ENCODE data around the gene TXNL1.

Gene TXNL1

GRCh38 chr18:56639571-56639970 lies 1.2 kb upstream of the TXNL1 start:
- Histone ChIP-seq H3K4me1 (peaks cover 0 to 27% (median 20%) of the 10 kb centered on the region in 10 experiments; a peak in 17 of 20 replicates), H3K27me3 (no peaks in the 10 kb centered on the region), H3K4me2 (peak overlapping the region in 4 of 11 experiments; percentile 62 to 76 (median 69); a peak in 5 of 22 replicates), H3K36me3 (peaks cover 6 to 21% (median 11%) of the 10 kb centered on the region in 11 experiments; a peak in 21 of 22 replicates), H4K20me1 (peaks cover 11 to 35% (median 31%) of the 10 kb centered on the region in 11 experiments; a peak in 19 of 22 replicates), H3K4me3 (peak overlapping the region in 2 of 10 experiments; percentile 91 to 98; a peak in 3 of 20 replicates), H3K9me3 (replicated peaks in 1 of 11) (peaks cover 0 to 14% (median 6%) of the 10 kb centered on the region in 11 experiments; a peak in 13 of 22 replicates), H3K27ac (0 out of 22 replicates have a peak overlapping the region, but pooled peaks of 1 of the 11 experiments have one; percentile 95), H3K9ac (no peak overlapping the region)
- no peak for TF ChIP-seq Cebpa-rat (IDR thresholded peaks at IDR 0.05)

DNA sequence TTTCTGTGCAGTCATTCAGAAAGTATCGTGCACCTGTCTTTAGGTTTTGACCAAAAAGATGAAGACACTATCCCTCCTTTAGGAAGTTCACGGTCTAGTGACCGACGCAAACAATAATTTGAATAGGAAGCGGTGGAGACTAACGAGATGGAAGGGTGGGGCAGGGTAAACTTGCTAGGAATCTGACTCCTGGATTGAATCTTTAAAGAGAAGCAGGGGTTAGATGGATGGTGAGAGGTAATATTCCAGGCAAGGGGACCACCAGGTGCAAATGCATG lies 651 bp upstream of the TXNL1 start:
- Histone ChIP-seq H3K9ac (peak overlapping the region in 10 of 11 experiments; percentile 11 to 99 (median 94); a peak in 19 of 22 replicates), H3K27me3 (no peaks in the 10 kb centered on the region), H3K4me2 (peak overlapping the region; percentile 40 to 76 (median 66)), H4K20me1 (peaks cover 16 to 41% (median 36%) of the 10 kb centered on the region in 11 experiments; a peak in 19 of 22 replicates), H3K27ac (peak overlapping the region; percentile 43 to 99 (median 95); a peak in 21 of 22 replicates), H3K36me3 (peaks cover 11 to 26% (median 16%) of the 10 kb centered on the region in 11 experiments; a peak in 21 of 22 replicates), H3K9me3 (replicated peaks in 1 of 11) (peaks cover 0 to 14% (median 6%) of the 10 kb centered on the region in 11 experiments; a peak in 13 of 22 replicates), H3K4me3 (peak overlapping the region; percentile 76 to 100 (median 92)), H3K4me1 (peaks cover 0 to 27% (median 20%) of the 10 kb centered on the region in 10 experiments; a peak in 17 of 20 replicates)
- TF ChIP-seq Cebpa-rat (IDR thresholded peaks at IDR 0.05) = no peak

GRCh38 chr18:56637711-56638231 lies 621 bp downstream of the TXNL1 start:
- peak overlapping the region; percentile 87 to 99 (median 97) for H3K27ac ChIP-seq
- H3K9ac ChIP-seq = peak overlapping the region; percentile 91 to 99 (median 97)
- peak overlapping the region; percentile 75 to 92 (median 85) for H3K4me2 ChIP-seq
- H3K36me3 ChIP-seq = peaks cover 20 to 39% (median 28%) of the 10 kb centered on the region in 11 experiments
- no peaks in the 10 kb centered on the region for H3K27me3 ChIP-seq
- H4K20me1 ChIP-seq = peaks cover 19 to 53% (median 47%) of the 10 kb centered on the region in 11 experiments; a peak in 20 of 22 replicates
- H3K4me3 ChIP-seq = peak overlapping the region; percentile 76 to 100 (median 92)
- H3K9me3 ChIP-seq (replicated peaks in 1 of 11) = peaks cover 0 to 14% (median 6%) of the 10 kb centered on the region in 11 experiments; a peak in 13 of 22 replicates
- no peak for TF ChIP-seq Cebpa-rat (IDR thresholded peaks at IDR 0.05)
- peaks cover 0 to 27% (median 20%) of the 10 kb centered on the region in 10 experiments; a peak in 17 of 20 replicates for H3K4me1 ChIP-seq

GRCh38 chr18:56637176-56637575 lies 1.2 kb downstream of the TXNL1 start:
- Histone ChIP-seq H3K4me2 (peak overlapping the region; percentile 75 to 92 (median 85)), H3K27me3 (no peaks in the 10 kb centered on the region), H4K20me1 (peaks cover 25 to 59% (median 53%) of the 10 kb centered on the region in 11 experiments; a peak in 20 of 22 replicates), H3K27ac (peak overlapping the region; percentile 87 to 99 (median 97)), H3K9ac (peak overlapping the region; percentile 91 to 99 (median 97)), H3K36me3 (peaks cover 26 to 45% (median 34%) of the 10 kb centered on the region in 11 experiments), H3K4me1 (peaks cover 0 to 27% (median 20%) of the 10 kb centered on the region in 10 experiments; a peak in 17 of 20 replicates), H3K4me3 (peak overlapping the region; percentile 76 to 100 (median 92)), H3K9me3 (replicated peaks in 1 of 11) (peaks cover 0 to 14% (median 6%) of the 10 kb centered on the region in 11 experiments; a peak in 13 of 22 replicates)
- no peak for TF ChIP-seq Cebpa-rat (IDR thresholded peaks at IDR 0.05)

DNA sequence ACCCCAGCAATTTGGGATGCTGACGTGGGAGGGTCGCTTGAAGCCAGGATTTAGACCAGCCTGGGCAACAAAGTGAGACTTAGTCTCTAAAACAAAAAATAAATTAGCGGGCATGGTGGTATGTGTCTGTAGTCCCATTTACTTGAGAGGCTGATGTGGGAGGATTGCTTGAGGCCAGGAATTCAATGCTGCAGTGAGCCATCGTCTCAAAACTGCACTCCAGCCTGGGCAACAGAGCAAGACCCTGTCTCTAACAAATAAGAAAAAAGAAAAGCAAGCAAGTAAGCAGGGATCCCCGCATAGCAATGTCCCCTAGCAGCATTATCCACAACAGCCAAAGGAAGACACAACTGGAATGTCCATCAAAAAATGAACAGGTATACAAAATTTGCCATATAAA lies 3.4 kb downstream of the TXNL1 start:
- Histone ChIP-seq H3K4me2 (peak overlapping the region in 6 of 11 experiments; percentile 25 to 92 (median 89); a peak in 8 of 22 replicates), H3K27me3 (no peaks in the 10 kb centered on the region), H4K20me1 (peaks cover 43 to 81% (median 75%) of the 10 kb centered on the region in 11 experiments; a peak in 21 of 22 replicates), H3K27ac (no peak overlapping the region), H3K9ac (no peak overlapping the region), H3K36me3 (peaks cover 38 to 67% (median 55%) of the 10 kb centered on the region in 11 experiments), H3K9me3 (replicated peaks in 1 of 11) (peaks cover 0 to 14% (median 6%) of the 10 kb centered on the region in 11 experiments; a peak in 13 of 22 replicates), H3K4me1 (peaks cover 0 to 28% (median 20%) of the 10 kb centered on the region in 10 experiments; a peak in 17 of 20 replicates), H3K4me3 (no peak overlapping the region)
- no peak for TF ChIP-seq Cebpa-rat (IDR thresholded peaks at IDR 0.05)

GRCh38 chr18:56632070-56633022 lies 6.0 kb downstream of the TXNL1 start:
- no peak overlapping the region for H3K9ac ChIP-seq
- H3K4me1 ChIP-seq = peaks cover 0 to 52% (median 18%) of the 10 kb centered on the region in 10 experiments; a peak in 17 of 20 replicates
- H3K27me3 ChIP-seq = no peaks in the 10 kb centered on the region
- H4K20me1 ChIP-seq = peaks cover 67 to 100% (median 98%) of the 10 kb centered on the region in 11 experiments; a peak in 21 of 22 replicates
- H3K27ac ChIP-seq = no peak overlapping the region
- H3K36me3 ChIP-seq = peaks cover 46 to 87% (median 67%) of the 10 kb centered on the region in 11 experiments
- no peak overlapping the region for H3K4me2 ChIP-seq
- no peak for TF ChIP-seq Cebpa-rat (IDR thresholded peaks at IDR 0.05)
- peaks cover 0 to 4% (median 0%) of the 10 kb centered on the region in 11 experiments; a peak in 1 of 22 replicates for H3K9me3 ChIP-seq (replicated peaks in 1 of 11)
- H3K4me3 ChIP-seq = no peak overlapping the region

DNA sequence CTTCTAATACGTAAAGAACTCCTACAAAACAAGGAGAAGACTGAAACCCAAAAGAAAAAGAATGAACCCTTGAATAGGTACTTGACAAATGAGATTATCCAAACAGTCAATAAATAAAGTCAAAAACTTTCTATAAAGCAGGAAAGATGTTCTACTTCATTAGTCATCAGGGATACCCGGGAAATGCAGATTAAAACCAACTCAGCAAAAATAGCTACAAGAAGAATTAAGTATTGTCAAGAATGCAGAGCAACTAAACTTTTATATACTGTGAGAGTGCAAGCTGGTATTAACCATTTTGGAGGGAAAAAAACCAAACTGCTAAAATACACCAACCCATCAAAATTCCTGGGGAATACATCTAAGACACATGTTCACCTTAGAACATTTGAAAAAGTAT lies 10.4 kb downstream of the TXNL1 start:
- Histone ChIP-seq H3K9me3 (replicated peaks in 1 of 11) (0 out of 22 replicates have a peak, but pooled peaks cover 0 to 3% (median 0%) of the 10 kb centered on the region in 11 experiments), H3K4me3 (no peak overlapping the region), H3K27me3 (no peaks in the 10 kb centered on the region), H3K9ac (no peak overlapping the region), H4K20me1 (peaks cover 64 to 97% (median 90%) of the 10 kb centered on the region in 11 experiments; a peak in 21 of 22 replicates), H3K4me1 (peaks cover 0 to 30% (median 0%) of the 10 kb centered on the region in 10 experiments; a peak in 5 of 20 replicates), H3K27ac (no peak overlapping the region), H3K36me3 (peaks cover 59 to 93% (median 78%) of the 10 kb centered on the region in 11 experiments), H3K4me2 (peak overlapping the region in 2 of 11 experiments; percentile 22 to 43; a peak in 2 of 22 replicates)
- no peak for TF ChIP-seq Cebpa-rat (IDR thresholded peaks at IDR 0.05)
